GM23338 (cell line): Measurements from ENCODE around the gene XPC. TPM values are rescaled to one million over a fixed set of nuclear protein-coding genes. Genes with fewer than 3 reads are reported as not detected.

Source experiments
- ATAC-seq: fragments of 200-7000 bp; cut with Tn5 transposase; 3 replicates; pipeline ENCODE4 v1.9.1; 2020
- DNase-seq: peaks from one replicate; pipeline ENCODE4 v3.0.0-alpha.2; 2015; ENCODE audit warnings: low spot score
- H2AFZ ChIP-seq: fragments of 200-600 bp; sonication (generic); 2 replicates; pipeline ENCODE4 v1.8.0; 2016; ENCODE audit warnings: antibody characterized with exemption, mild to moderate bottlenecking, moderate library complexity
- H3F3A ChIP-seq: fragments of 200-600 bp; sonication (generic); replicated peaks from 2 replicates; pipeline ENCODE4 v1.8.0; 2017; ENCODE audit warnings: antibody characterized with exemption, mixed run types, low read depth
- H3K27ac ChIP-seq: fragments of 200-600 bp; sonication (generic); 2 replicates; pipeline ENCODE4 v1.6.1; 2016; ENCODE audit warnings: low read depth
- H3K27me3 ChIP-seq: fragments of 200-600 bp; sonication (generic); 2 replicates; pipeline ENCODE4 v1.8.0; 2016; ENCODE audit warnings: mild to moderate bottlenecking, mixed run types, moderate library complexity; ENCODE audit not compliant: insufficient read depth
- H3K36me3 ChIP-seq: fragments of 200-600 bp; sonication (generic); 2 replicates; pipeline ENCODE4 v1.8.0; 2016; ENCODE audit warnings: mild to moderate bottlenecking; ENCODE audit not compliant: insufficient read depth
- H3K4me1 ChIP-seq: fragments of 200-600 bp; sonication (generic); 2 replicates; pipeline ENCODE4 v1.8.0; 2016; ENCODE audit warnings: mild to moderate bottlenecking, moderate library complexity; ENCODE audit not compliant: insufficient read depth
- H3K4me2 ChIP-seq: fragments of 200-600 bp; sonication (generic); 2 replicates; pipeline ENCODE4 v1.7.1; 2017; ENCODE audit warnings: mixed run types
- H3K4me3 ChIP-seq: fragments of 200-600 bp; sonication (generic); 2 replicates; pipeline ENCODE4 v1.6.1; 2016; ENCODE audit warnings: mixed run types
- H3K79me2 ChIP-seq: fragments of 200-600 bp; sonication (generic); replicated peaks from 2 replicates; pipeline ENCODE4 v1.8.0; 2017; ENCODE audit warnings: mild to moderate bottlenecking; ENCODE audit not compliant: insufficient read depth
- H3K9me2 ChIP-seq: fragments of 200-600 bp; sonication (generic); 2 replicates; pipeline ENCODE4 v1.8.0; 2017; ENCODE audit not compliant: insufficient read depth
- H4K20me1 ChIP-seq: fragments of 200-600 bp; sonication (generic); replicated peaks from 2 replicates; pipeline ENCODE4 v1.8.0; 2017; ENCODE audit warnings: mild to moderate bottlenecking; ENCODE audit not compliant: insufficient read depth
- H3K27ac Mint-ChIP-seq: 2 replicates; pipeline ENCODE4 v1.8.0; 2020; ENCODE audit warnings: inconsistent platforms, mild to moderate bottlenecking, moderate library complexity, mixed read lengths
- H3K27me3 Mint-ChIP-seq: 3 replicates; pipeline ENCODE4 v1.8.0; 2022; ENCODE audit warnings: low read depth, mild to moderate bottlenecking, moderate library complexity, mixed read lengths, inconsistent platforms; ENCODE audit not compliant: insufficient read depth, poor library complexity
- H3K36me3 Mint-ChIP-seq: 3 replicates; pipeline ENCODE4 v1.8.0; 2021; ENCODE audit warnings: low read depth, mild to moderate bottlenecking, inconsistent platforms, moderate library complexity, mixed read lengths
- H3K4me1 Mint-ChIP-seq: 3 replicates; pipeline ENCODE4 v1.8.0; 2020; ENCODE audit warnings: mild to moderate bottlenecking, inconsistent platforms, mixed read lengths
- H3K4me3 Mint-ChIP-seq: 3 replicates; pipeline ENCODE4 v1.8.0; 2021; ENCODE audit warnings: moderate library complexity, mild to moderate bottlenecking, inconsistent platforms, mixed read lengths
- H3K9me3 Mint-ChIP-seq: 3 replicates; pipeline ENCODE4 v1.8.0; 2020; ENCODE audit warnings: moderate library complexity, mild to moderate bottlenecking, inconsistent platforms, mixed read lengths
- EZH2phosphoT487 ChIP-seq: fragments of 200-600 bp; sonication (generic); IDR thresholded peaks from one replicate; pipeline ENCODE4 v1.8.1; 2018; ENCODE audit warnings: antibody characterized with exemption; ENCODE audit not compliant: unreplicated experiment
- ZNF331 ChIP-seq: fragments of 250-450 bp; sonication (Bioruptor Pico); IDR thresholded peaks from 2 replicates; pipeline ENCODE4 v1.5.0; 2020; ENCODE audit warnings: low read depth, mild to moderate bottlenecking, moderate library complexity
- ZNF462 ChIP-seq: fragments of 250-450 bp; sonication (Bioruptor Pico); IDR thresholded peaks from 2 replicates; pipeline ENCODE4 v1.5.0; 2020; ENCODE audit warnings: mild to moderate bottlenecking, moderate library complexity
- polyA plus RNA-seq: library from polyadenylated mRNA; unstranded; fragments of >200 nt; fragmentation: Nextera tagmentation; extraction: Ambion mirVana; gene quantifications from 2 replicates; pipeline ENCODE4 v1.2.1, GENCODE V29; 2016
- total RNA-seq: library from RNA; depleted of rRNA; stranded (reverse); fragments of >200 nt; shearing (Covaris generic); gene quantifications from 2 replicates; pipeline ENCODE4 v1.2.3, GENCODE V29; 2014
- TF ChIP-seq, protein P1 (sequence below): IDR thresholded peaks from one replicate; pipeline ENCODE4 v1.6.1; 2018; ENCODE audit warnings: antibody characterized with exemption; ENCODE audit not compliant: unreplicated experiment

XPC gene
- total and polyA plus RNA-seq, 2 experiments from 2014 or later: 34.9 to 41.5 TPM

- no peak for TF ChIP-seq ZNF462 (CRISPR knock-in tag)
- TF ChIP-seq, protein P1, sequence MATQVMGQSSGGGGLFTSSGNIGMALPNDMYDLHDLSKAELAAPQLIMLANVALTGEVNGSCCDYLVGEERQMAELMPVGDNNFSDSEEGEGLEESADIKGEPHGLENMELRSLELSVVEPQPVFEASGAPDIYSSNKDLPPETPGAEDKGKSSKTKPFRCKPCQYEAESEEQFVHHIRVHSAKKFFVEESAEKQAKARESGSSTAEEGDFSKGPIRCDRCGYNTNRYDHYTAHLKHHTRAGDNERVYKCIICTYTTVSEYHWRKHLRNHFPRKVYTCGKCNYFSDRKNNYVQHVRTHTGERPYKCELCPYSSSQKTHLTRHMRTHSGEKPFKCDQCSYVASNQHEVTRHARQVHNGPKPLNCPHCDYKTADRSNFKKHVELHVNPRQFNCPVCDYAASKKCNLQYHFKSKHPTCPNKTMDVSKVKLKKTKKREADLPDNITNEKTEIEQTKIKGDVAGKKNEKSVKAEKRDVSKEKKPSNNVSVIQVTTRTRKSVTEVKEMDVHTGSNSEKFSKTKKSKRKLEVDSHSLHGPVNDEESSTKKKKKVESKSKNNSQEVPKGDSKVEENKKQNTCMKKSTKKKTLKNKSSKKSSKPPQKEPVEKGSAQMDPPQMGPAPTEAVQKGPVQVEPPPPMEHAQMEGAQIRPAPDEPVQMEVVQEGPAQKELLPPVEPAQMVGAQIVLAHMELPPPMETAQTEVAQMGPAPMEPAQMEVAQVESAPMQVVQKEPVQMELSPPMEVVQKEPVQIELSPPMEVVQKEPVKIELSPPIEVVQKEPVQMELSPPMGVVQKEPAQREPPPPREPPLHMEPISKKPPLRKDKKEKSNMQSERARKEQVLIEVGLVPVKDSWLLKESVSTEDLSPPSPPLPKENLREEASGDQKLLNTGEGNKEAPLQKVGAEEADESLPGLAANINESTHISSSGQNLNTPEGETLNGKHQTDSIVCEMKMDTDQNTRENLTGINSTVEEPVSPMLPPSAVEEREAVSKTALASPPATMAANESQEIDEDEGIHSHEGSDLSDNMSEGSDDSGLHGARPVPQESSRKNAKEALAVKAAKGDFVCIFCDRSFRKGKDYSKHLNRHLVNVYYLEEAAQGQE: no peak
Observed at GRCh38 chr3:14134291-14134690, 44.1 kb downstream of the XPC start (continued).

- peaks cover 8% of the 10 kb centered on the region for H3K36me3 ChIP-seq
- DNase-seq (no peak), ATAC-seq (no peak)
- no peak overlapping the region for H3K4me3 Mint-ChIP-seq
- H3K4me2 ChIP-seq: no peak overlapping the region
- no peak overlapping the region for H3K4me3 ChIP-seq
- H3K4me1 ChIP-seq: no peaks in the 10 kb centered on the region
- no peaks in the 10 kb centered on the region for H3K79me2 ChIP-seq
- no peaks in the 10 kb centered on the region for H3K9me2 ChIP-seq
- no peak overlapping the region for H2AFZ ChIP-seq
- H3K9me3 Mint-ChIP-seq: no peaks in the 10 kb centered on the region
- no peaks in the 10 kb centered on the region for H4K20me1 ChIP-seq
- peaks cover 74% of the 10 kb centered on the region for H3K36me3 Mint-ChIP-seq
- no peaks in the 10 kb centered on the region for H3F3A ChIP-seq
- no peak overlapping the region for H3K27ac Mint-ChIP-seq
- H3K27me3 Mint-ChIP-seq: peaks cover 9% of the 10 kb centered on the region
- no peaks in the 10 kb centered on the region; the same call in 2 of the 3 replicates for H3K4me1 Mint-ChIP-seq
- TF ChIP-seq ZNF331 (no peak), EZH2phosphoT487 (no peak)
- H3K27ac ChIP-seq: no peak overlapping the region
- no peaks in the 10 kb centered on the region for H3K27me3 ChIP-seq
Observed at GRCh38 chr3:14133876-14134275, 44.5 kb downstream of the XPC start.
